GM21526 (cell line): ENCODE data around the gene CARD19.
A peak's percentile ranks its signal among the peaks of the same experiment; 100 is the strongest.

Experiments used
- ATAC-seq: cut with Tn5 transposase; IDR thresholded peaks from one replicate; pipeline ENCODE4 v1.9.1; 2021; ENCODE audit warnings: moderate library complexity; ENCODE audit not compliant: unreplicated experiment, low FRiP score

The CARD19 gene

GRCh38 chr9:93149361-93149760, 53.3 kb downstream of the CARD19 start:
- ATAC-seq, result no peak

GRCh38 chr9:93151097-93151784, 55.2 kb downstream of the CARD19 start:
- ATAC-seq, result no peak

GRCh38 chr9:93154293-93154903, 58.4 kb downstream of the CARD19 start:
- no peak for ATAC-seq

GRCh38 chr9:93155716-93156474, 59.9 kb downstream of the CARD19 start:
- no peak for ATAC-seq

GRCh38 chr9:93156475-93157008, 60.5 kb downstream of the CARD19 start:
- no peak for ATAC-seq

- peak; percentile 79 for ATAC-seq
Measured at GRCh38 chr9:93159601-93160471, 63.8 kb downstream of the CARD19 start.

GRCh38 chr9:93161786-93162562, 66.0 kb downstream of the CARD19 start:
- ATAC-seq, result no peak
